PC-3 (cell line): ENCODE data around the gene CCNY.

Experiments used
- CTCF ChIP-seq: fragments of 300-600 bp; sonication (generic); conservative IDR thresholded peaks from 2 replicates; pipeline ENCODE4 v1.5.1; 2017; ENCODE audit warnings: antibody characterized with exemption, low read depth, mild to moderate bottlenecking, low read length
- EZH2 ChIP-seq: fragments of 300-600 bp; sonication (generic); IDR thresholded peaks from one replicate; pipeline ENCODE4 v1.6.1; 2017; ENCODE audit warnings: antibody characterized with exemption, mild to moderate bottlenecking, low read length; ENCODE audit not compliant: unreplicated experiment
- EZH2phosphoT487 ChIP-seq: fragments of 300-600 bp; sonication (generic); IDR thresholded peaks from 2 replicates; pipeline ENCODE4 v1.6.1; 2018; ENCODE audit warnings: mild to moderate bottlenecking, antibody characterized with exemption, low read length, borderline replicate concordance

DNA sequence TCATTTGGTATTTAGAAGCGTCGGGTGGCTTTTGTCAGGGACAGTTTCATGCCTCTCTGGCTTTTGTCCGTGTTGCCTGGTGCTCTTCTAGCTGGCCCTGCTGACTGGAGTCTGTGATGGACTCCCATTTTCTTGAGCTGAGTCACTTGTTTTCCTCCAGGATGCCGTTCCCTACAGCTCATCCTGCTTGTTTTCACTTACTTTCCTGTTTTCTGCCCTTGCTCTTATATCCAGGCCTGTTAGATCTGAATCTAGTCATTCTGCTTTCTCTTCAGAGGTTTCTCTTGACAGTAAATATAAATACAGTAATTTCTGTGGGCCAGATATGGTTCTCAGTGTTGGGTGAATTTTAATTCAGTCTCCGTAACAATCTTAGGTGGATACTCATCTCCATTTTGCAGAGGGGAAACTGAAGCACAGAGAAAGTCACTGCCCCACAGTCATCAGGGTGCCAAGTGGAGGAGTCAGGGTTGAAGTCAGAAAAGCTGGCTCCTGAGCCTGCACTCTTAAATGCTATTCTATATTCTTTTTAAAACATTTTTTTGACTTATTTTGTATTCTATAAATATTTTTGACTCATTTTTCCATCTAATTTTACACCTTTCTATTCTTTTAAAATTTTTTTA lies 85.4 kb downstream of the CCNY start:
- TF ChIP-seq CTCF (no peak), EZH2 (no peak), EZH2phosphoT487 (no peak)
